AG09309 (cell line): ENCODE measurements around the gene TMPRSS7.

Source experiments
- DNase-seq: peaks from one replicate; pipeline ENCODE4 v3.0.0-alpha.2; 2010; ENCODE audit warnings: low read depth
- H3K4me3 ChIP-seq: 2 replicates; pipeline ENCODE4 v1.5.1; 2011; ENCODE audit warnings: mild to moderate bottlenecking, low read depth, low read length, moderate library complexity; ENCODE audit not compliant: control insufficient read depth
- CTCF ChIP-seq: IDR thresholded peaks from 2 replicates; pipeline ENCODE4 v1.5.1; 2011; ENCODE audit warnings: mild to moderate bottlenecking, low read depth, low read length, inconsistent platforms; ENCODE audit not compliant: insufficient read depth, control insufficient read depth; ENCODE audit errors: missing control alignments

Gene TMPRSS7

GRCh38 chr3:112119962-112120836, 85.7 kb downstream of the TMPRSS7 start:
- H3K4me3 ChIP-seq = no peak overlapping the region
- TF ChIP-seq CTCF = no peak
- DNase-seq = no peak

- no peak for DNase-seq
- no peak overlapping the region for H3K4me3 ChIP-seq
- TF ChIP-seq CTCF = no peak
Measured at GRCh38 chr3:112121577-112122547, 87.3 kb downstream of the TMPRSS7 start.

GRCh38 chr3:112122870-112123269, 88.3 kb downstream of the TMPRSS7 start:
- DNase-seq = no peak
- no peak overlapping the region for H3K4me3 ChIP-seq
- no peak for TF ChIP-seq CTCF

GRCh38 chr3:112123548-112123947, 89.0 kb downstream of the TMPRSS7 start:
- no peak for TF ChIP-seq CTCF
- H3K4me3 ChIP-seq = no peak overlapping the region
- DNase-seq = no peak

GRCh38 chr3:112124907-112125607, 90.5 kb downstream of the TMPRSS7 start:
- H3K4me3 ChIP-seq = no peak overlapping the region
- no peak for TF ChIP-seq CTCF
- no peak for DNase-seq

- no peak for DNase-seq
- no peak overlapping the region for H3K4me3 ChIP-seq
- no peak for TF ChIP-seq CTCF
Measured at GRCh38 chr3:112126511-112126911, 92.0 kb downstream of the TMPRSS7 start.
